GM12878 (cell line): ENCODE measurements around the gene IL17RB.

Source experiments
- CHD2 ChIP-seq: IDR thresholded peaks from 2 replicates; pipeline ENCODE4 v1.6.1; 2011; ENCODE audit warnings: low read depth, low read length, improper control_type of control experiment, borderline replicate concordance
- CTCF ChIP-seq, 3 experiments: IDR thresholded peaks in 2 of 3; conservative IDR thresholded peaks in 1 of 3; 2 replicates each; pipeline ENCODE4 v1.5.1; 2011; ENCODE audit warnings: low read depth in 3 of 3, low read length in 3 of 3, mild to moderate bottlenecking in 3 of 3, control low read depth in 2 of 3, moderate library complexity in 2 of 3, inconsistent platforms in 1 of 3, mixed read lengths in 1 of 3; ENCODE audit not compliant: control insufficient read depth in 2 of 3, insufficient read depth in 1 of 3; ENCODE audit errors: extremely low read depth in 1 of 3
- E2F4 ChIP-seq: IDR thresholded peaks from 2 replicates; pipeline ENCODE4 v1.6.1; 2012; ENCODE audit warnings: low read depth, low read length, improper control_type of control experiment
- EZH2 ChIP-seq: IDR thresholded peaks from 2 replicates; pipeline ENCODE4 v1.6.1; 2012; ENCODE audit warnings: low read depth, mild to moderate bottlenecking, control low read depth, inconsistent platforms, low read length, borderline replicate concordance; ENCODE audit not compliant: control insufficient read depth
- IRF5 ChIP-seq: fragments of 450-650 bp; IDR thresholded peaks from 2 replicates; pipeline ENCODE4 v1.6.1; 2017; ENCODE audit warnings: borderline replicate concordance
- MTA2 ChIP-seq: fragments of 450-650 bp; IDR thresholded peaks from 2 replicates; pipeline ENCODE4 v1.6.1; 2016; ENCODE audit warnings: low read depth, mild to moderate bottlenecking, moderate library complexity
- PKNOX1 ChIP-seq: fragments of 450-650 bp; IDR thresholded peaks from 2 replicates; pipeline ENCODE4 v1.6.1; 2016; ENCODE audit warnings: mild to moderate bottlenecking
- POLR2A ChIP-seq: IDR thresholded peaks from 2 replicates; pipeline ENCODE4 v1.6.1; 2011; ENCODE audit warnings: low read depth, mild to moderate bottlenecking, low read length
- POLR2AphosphoS5 ChIP-seq: IDR thresholded peaks from 2 replicates; pipeline ENCODE4 v1.6.1; 2011; ENCODE audit warnings: mild to moderate bottlenecking, low read length, inconsistent platforms
- REST ChIP-seq: IDR thresholded peaks from 2 replicates; pipeline ENCODE4 v1.6.1; 2012; ENCODE audit warnings: mild to moderate bottlenecking, low read depth, low read length
- SMC3 ChIP-seq: IDR thresholded peaks from 2 replicates; pipeline ENCODE4 v1.6.1; 2011; ENCODE audit warnings: low read length, improper control_type of control experiment, borderline replicate concordance
- YY1 ChIP-seq: IDR thresholded peaks from 2 replicates; pipeline ENCODE4 v1.6.1; 2011; ENCODE audit warnings: low read depth, mild to moderate bottlenecking, low read length

- no peak for TF ChIP-seq EZH2
- no peak for TF ChIP-seq SMC3
- TF ChIP-seq POLR2A: no peak
- TF ChIP-seq PKNOX1: no peak
- no peak for TF ChIP-seq POLR2AphosphoS5
- no peak for TF ChIP-seq REST
- no peak for TF ChIP-seq YY1
- TF ChIP-seq IRF5: no peak
- no peak for TF ChIP-seq CTCF (IDR thresholded peaks at IDR 0.05 in 2 of 3, conservative IDR thresholded peaks at IDR 0.05 in 1 of 3; ENCODE audit: control insufficient read depth in 2 of 3, extremely low read depth in 1 of 3, insufficient read depth in 1 of 3, low read depth in 3 of 3, low read length in 3 of 3)
- no peak for TF ChIP-seq CHD2
- TF ChIP-seq E2F4: no peak
- no peak for TF ChIP-seq MTA2
Measured at GRCh38 chr3:53815067-53815466, 31.3 kb upstream of the IL17RB start.
